HepG2 (cell line): ENCODE measurements around the gene NAA16. TPM values are rescaled to one million over a fixed set of nuclear protein-coding genes. Genes with fewer than 3 reads are reported as not detected.

ENCODE experiments used
- ATAD3A ChIP-seq: sonication (generic); formaldehyde crosslinking; IDR thresholded peaks from 2 replicates; pipeline ENCODE4 v1.4.0; 2020; ENCODE audit warnings: missing genetic modification reagents
- HNRNPK ChIP-seq: fragments of 200-400 bp; formaldehyde crosslinking; IDR thresholded peaks from 2 replicates; pipeline ENCODE4 v1.6.1; 2018; ENCODE audit warnings: low read length, low read depth, moderate library complexity, mild to moderate bottlenecking; ENCODE audit not compliant: poor library complexity, severe bottlenecking
- KAT2B ChIP-seq: fragments of 150-350 bp; IDR thresholded peaks from 2 replicates; pipeline ENCODE4 v1.6.1; 2014; ENCODE audit warnings: low read depth, low read length, borderline replicate concordance
- KAT8 ChIP-seq: IDR thresholded peaks from 2 replicates; pipeline ENCODE4 v1.6.1; 2016; ENCODE audit warnings: missing genetic modification reagents, missing compliant biosample characterization
- MLLT10 ChIP-seq: sonication (generic); formaldehyde crosslinking; IDR thresholded peaks from 2 replicates; pipeline ENCODE4 v1.4.0; 2020; ENCODE audit warnings: missing genetic modification reagents
- ZFP37 ChIP-seq: sonication (generic); formaldehyde crosslinking; IDR thresholded peaks from 2 replicates; pipeline ENCODE4 v1.4.0; 2020; ENCODE audit warnings: missing genetic modification reagents, borderline replicate concordance
- ZFYVE20 ChIP-seq: sonication (generic); formaldehyde crosslinking; IDR thresholded peaks from 2 replicates; pipeline ENCODE4 v1.8.0; 2023; ENCODE audit warnings: low read depth, mild to moderate bottlenecking, moderate library complexity, missing genetic modification reagents, borderline replicate concordance
- ZNF644 ChIP-seq: IDR thresholded peaks from 2 replicates; pipeline ENCODE4 v1.6.1; 2016; ENCODE audit warnings: low read depth
- polyA plus RNA-seq, 8 experiments: library from polyadenylated mRNA; depleted of rRNA in 3 of 8; stranded (reverse) in 7 of 8; unstranded in 1 of 8; fragments of >200 nt; fragmentation: Illumina TruSeq in 4 of 8; extraction: Trizol in 4 of 8; gene quantifications; 2 replicates each; pipeline versions ENCODE4 v1.2.1 to v1.2.3, GENCODE V29; 2011 to 2016; ENCODE audit warnings: low read depth in 4 of 8, missing spikeins in 1 of 8, mixed read lengths in 1 of 8; ENCODE audit not compliant: insufficient read depth in 1 of 8
- total RNA-seq, 5 experiments: library from RNA; depleted of rRNA; stranded (reverse); fragments of >200 nt; fragmentation: Illumina TruSeq; extraction: Trizol; gene quantifications; 2 replicates each; pipeline ENCODE4 v1.2.3, GENCODE V29; 2016; ENCODE audit warnings: low read depth in 1 of 5
- TF ChIP-seq, protein P1 (sequence below): sonication (generic); formaldehyde crosslinking; IDR thresholded peaks from 2 replicates; pipeline ENCODE4 v1.4.0; 2020; ENCODE audit warnings: missing genetic modification reagents, borderline replicate concordance
- TF ChIP-seq, protein P2 (sequence below): sonication (generic); formaldehyde crosslinking; IDR thresholded peaks from 2 replicates; pipeline ENCODE4 v1.5.1; 2020; ENCODE audit warnings: missing genetic modification reagents, mild to moderate bottlenecking, borderline replicate concordance
- TF ChIP-seq, protein P3 (sequence below): sonication (generic); formaldehyde crosslinking; IDR thresholded peaks from 2 replicates; pipeline ENCODE4 v1.4.0; 2020; ENCODE audit warnings: missing genetic modification reagents
- TF ChIP-seq, protein P4 (sequence below): sonication (generic); formaldehyde crosslinking; IDR thresholded peaks from 2 replicates; pipeline ENCODE4 v1.4.0; 2020; ENCODE audit warnings: mild to moderate bottlenecking, low read depth, missing genetic modification reagents
- TF ChIP-seq, protein P5 (sequence below): sonication (generic); formaldehyde crosslinking; IDR thresholded peaks from 2 replicates; pipeline ENCODE4 v1.5.0; 2020; ENCODE audit warnings: mild to moderate bottlenecking, missing genetic modification reagents, borderline replicate concordance

NAA16 gene
- total and polyA plus RNA-seq, 2 of the 13 experiments (the other 11 are each of a cell fraction or from before 2014, with no cell fraction given): 9.2 to 15.1 TPM

DNA sequence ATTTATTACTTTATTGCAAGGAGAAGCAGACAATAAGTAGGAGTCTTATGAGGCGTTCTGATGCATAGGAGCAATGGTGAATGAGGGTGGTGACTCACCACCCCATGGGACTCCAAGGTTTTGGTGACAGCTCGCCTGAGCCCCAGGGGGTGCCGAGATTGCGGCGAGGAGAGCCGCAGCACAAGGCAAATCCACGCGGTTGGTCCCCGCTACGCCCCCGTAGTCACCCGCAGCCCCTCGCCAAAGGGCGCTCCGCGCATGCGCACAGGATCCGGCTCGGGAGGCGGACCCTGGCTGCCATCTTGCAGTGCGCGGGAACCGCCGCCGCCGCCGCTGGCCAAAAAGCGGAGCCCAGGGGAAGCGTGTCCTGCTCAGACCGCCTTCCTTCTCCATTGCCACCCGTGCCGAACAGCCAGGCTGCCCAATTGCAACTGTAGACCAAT, at the start of gene NAA16 (continued):
- TF ChIP-seq, protein P1, sequence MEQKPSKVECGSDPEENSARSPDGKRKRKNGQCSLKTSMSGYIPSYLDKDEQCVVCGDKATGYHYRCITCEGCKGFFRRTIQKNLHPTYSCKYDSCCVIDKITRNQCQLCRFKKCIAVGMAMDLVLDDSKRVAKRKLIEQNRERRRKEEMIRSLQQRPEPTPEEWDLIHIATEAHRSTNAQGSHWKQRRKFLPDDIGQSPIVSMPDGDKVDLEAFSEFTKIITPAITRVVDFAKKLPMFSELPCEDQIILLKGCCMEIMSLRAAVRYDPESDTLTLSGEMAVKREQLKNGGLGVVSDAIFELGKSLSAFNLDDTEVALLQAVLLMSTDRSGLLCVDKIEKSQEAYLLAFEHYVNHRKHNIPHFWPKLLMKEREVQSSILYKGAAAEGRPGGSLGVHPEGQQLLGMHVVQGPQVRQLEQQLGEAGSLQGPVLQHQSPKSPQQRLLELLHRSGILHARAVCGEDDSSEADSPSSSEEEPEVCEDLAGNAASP (CRISPR knock-in tag): 0 out of 2 replicates have a peak, but pooled peaks have one; percentile 22
- TF ChIP-seq, protein P2, sequence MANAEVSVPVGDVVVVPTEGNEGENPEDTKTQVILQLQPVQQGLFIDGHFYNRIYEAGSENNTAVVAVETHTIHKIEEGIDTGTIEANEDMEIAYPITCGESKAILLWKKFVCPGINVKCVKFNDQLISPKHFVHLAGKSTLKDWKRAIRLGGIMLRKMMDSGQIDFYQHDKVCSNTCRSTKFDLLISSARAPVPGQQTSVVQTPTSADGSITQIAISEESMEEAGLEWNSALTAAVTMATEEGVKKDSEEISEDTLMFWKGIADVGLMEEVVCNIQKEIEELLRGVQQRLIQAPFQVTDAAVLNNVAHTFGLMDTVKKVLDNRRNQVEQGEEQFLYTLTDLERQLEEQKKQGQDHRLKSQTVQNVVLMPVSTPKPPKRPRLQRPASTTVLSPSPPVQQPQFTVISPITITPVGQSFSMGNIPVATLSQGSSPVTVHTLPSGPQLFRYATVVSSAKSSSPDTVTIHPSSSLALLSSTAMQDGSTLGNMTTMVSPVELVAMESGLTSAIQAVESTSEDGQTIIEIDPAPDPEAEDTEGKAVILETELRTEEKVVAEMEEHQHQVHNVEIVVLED: no peak
- TF ChIP-seq, protein P3, sequence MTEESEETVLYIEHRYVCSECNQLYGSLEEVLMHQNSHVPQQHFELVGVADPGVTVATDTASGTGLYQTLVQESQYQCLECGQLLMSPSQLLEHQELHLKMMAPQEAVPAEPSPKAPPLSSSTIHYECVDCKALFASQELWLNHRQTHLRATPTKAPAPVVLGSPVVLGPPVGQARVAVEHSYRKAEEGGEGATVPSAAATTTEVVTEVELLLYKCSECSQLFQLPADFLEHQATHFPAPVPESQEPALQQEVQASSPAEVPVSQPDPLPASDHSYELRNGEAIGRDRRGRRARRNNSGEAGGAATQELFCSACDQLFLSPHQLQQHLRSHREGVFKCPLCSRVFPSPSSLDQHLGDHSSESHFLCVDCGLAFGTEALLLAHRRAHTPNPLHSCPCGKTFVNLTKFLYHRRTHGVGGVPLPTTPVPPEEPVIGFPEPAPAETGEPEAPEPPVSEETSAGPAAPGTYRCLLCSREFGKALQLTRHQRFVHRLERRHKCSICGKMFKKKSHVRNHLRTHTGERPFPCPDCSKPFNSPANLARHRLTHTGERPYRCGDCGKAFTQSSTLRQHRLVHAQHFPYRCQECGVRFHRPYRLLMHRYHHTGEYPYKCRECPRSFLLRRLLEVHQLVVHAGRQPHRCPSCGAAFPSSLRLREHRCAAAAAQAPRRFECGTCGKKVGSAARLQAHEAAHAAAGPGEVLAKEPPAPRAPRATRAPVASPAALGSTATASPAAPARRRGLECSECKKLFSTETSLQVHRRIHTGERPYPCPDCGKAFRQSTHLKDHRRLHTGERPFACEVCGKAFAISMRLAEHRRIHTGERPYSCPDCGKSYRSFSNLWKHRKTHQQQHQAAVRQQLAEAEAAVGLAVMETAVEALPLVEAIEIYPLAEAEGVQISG: peak; percentile 68; the same call in 1 of the 2 replicates
- TF ChIP-seq MLLT10 (CRISPR knock-in tag): no peak
- TF ChIP-seq, protein P4, sequence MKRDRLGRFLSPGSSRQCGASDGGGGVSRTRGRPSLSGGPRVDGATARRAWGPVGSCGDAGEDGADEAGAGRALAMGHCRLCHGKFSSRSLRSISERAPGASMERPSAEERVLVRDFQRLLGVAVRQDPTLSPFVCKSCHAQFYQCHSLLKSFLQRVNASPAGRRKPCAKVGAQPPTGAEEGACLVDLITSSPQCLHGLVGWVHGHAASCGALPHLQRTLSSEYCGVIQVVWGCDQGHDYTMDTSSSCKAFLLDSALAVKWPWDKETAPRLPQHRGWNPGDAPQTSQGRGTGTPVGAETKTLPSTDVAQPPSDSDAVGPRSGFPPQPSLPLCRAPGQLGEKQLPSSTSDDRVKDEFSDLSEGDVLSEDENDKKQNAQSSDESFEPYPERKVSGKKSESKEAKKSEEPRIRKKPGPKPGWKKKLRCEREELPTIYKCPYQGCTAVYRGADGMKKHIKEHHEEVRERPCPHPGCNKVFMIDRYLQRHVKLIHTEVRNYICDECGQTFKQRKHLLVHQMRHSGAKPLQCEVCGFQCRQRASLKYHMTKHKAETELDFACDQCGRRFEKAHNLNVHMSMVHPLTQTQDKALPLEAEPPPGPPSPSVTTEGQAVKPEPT (CRISPR knock-in tag): no peak
- TF ChIP-seq KAT2B: no peak
- TF ChIP-seq ATAD3A (CRISPR knock-in tag): no peak
- TF ChIP-seq ZFYVE20: no peak
- no peak for TF ChIP-seq HNRNPK
- TF ChIP-seq, protein P5, sequence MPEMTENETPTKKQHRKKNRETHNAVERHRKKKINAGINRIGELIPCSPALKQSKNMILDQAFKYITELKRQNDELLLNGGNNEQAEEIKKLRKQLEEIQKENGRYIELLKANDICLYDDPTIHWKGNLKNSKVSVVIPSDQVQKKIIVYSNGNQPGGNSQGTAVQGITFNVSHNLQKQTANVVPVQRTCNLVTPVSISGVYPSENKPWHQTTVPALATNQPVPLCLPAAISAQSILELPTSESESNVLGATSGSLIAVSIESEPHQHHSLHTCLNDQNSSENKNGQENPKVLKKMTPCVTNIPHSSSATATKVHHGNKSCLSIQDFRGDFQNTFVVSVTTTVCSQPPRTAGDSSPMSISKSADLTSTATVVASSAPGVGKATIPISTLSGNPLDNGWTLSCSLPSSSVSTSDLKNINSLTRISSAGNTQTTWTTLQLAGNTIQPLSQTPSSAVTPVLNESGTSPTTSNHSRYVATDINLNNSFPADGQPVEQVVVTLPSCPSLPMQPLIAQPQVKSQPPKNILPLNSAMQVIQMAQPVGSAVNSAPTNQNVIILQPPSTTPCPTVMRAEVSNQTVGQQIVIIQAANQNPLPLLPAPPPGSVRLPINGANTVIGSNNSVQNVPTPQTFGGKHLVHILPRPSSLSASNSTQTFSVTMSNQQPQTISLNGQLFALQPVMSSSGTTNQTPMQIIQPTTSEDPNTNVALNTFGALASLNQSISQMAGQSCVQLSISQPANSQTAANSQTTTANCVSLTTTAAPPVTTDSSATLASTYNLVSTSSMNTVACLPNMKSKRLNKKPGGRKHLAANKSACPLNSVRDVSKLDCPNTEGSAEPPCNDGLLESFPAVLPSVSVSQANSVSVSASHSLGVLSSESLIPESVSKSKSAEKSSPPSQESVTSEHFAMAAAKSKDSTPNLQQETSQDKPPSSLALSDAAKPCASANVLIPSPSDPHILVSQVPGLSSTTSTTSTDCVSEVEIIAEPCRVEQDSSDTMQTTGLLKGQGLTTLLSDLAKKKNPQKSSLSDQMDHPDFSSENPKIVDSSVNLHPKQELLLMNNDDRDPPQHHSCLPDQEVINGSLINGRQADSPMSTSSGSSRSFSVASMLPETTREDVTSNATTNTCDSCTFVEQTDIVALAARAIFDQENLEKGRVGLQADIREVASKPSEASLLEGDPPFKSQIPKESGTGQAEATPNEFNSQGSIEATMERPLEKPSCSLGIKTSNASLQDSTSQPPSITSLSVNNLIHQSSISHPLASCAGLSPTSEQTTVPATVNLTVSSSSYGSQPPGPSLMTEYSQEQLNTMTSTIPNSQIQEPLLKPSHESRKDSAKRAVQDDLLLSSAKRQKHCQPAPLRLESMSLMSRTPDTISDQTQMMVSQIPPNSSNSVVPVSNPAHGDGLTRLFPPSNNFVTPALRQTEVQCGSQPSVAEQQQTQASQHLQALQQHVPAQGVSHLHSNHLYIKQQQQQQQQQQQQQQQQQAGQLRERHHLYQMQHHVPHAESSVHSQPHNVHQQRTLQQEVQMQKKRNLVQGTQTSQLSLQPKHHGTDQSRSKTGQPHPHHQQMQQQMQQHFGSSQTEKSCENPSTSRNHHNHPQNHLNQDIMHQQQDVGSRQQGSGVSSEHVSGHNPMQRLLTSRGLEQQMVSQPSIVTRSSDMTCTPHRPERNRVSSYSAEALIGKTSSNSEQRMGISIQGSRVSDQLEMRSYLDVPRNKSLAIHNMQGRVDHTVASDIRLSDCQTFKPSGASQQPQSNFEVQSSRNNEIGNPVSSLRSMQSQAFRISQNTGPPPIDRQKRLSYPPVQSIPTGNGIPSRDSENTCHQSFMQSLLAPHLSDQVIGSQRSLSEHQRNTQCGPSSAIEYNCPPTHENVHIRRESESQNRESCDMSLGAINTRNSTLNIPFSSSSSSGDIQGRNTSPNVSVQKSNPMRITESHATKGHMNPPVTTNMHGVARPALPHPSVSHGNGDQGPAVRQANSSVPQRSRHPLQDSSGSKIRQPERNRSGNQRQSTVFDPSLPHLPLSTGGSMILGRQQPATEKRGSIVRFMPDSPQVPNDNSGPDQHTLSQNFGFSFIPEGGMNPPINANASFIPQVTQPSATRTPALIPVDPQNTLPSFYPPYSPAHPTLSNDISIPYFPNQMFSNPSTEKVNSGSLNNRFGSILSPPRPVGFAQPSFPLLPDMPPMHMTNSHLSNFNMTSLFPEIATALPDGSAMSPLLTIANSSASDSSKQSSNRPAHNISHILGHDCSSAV: no peak
- no peak for TF ChIP-seq ZNF644 (CRISPR knock-in tag)
- TF ChIP-seq ZFP37 (CRISPR knock-in tag): no peak
- peak; percentile 77 for TF ChIP-seq KAT8 (CRISPR knock-in tag)
